HG03095 (cell line): ENCODE measurements around the gene TAF11L11.
"Not testable (repeated sequence)": the region's sequence is repeated elsewhere in the genome, so short reads cannot be mapped to it uniquely, and the experiment has no call there.

Experiments used
- ATAC-seq: cut with Tn5 transposase; IDR thresholded peaks from one replicate; pipeline ENCODE4 v1.9.1; 2021; ENCODE audit warnings: moderate library complexity; ENCODE audit not compliant: unreplicated experiment

Gene TAF11L11

DNA sequence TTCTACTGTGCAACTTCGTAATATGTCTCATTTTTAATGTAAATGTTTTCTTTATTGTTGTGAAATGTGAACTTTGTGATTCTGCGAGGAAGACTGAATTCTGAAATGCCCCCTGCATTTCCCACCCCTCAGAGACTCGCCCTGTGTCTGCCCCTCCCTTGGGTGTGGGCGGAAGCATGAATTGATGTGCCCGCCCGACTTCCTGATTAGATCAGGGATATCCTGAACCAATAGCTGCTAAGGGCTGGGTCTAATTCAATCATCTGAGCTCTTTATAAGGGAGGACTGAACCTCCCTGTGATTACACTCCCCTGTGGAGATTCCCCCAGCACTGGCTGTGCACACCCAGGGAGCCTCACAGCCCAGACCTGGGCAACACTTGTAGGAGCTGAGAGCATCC is at the start of gene TAF11L11:
Gene TAF11L11, plus strand, starts transcription at position 304 of the 400 bp plus-strand sequence.
- not testable (repeated sequence) for ATAC-seq

DNA sequence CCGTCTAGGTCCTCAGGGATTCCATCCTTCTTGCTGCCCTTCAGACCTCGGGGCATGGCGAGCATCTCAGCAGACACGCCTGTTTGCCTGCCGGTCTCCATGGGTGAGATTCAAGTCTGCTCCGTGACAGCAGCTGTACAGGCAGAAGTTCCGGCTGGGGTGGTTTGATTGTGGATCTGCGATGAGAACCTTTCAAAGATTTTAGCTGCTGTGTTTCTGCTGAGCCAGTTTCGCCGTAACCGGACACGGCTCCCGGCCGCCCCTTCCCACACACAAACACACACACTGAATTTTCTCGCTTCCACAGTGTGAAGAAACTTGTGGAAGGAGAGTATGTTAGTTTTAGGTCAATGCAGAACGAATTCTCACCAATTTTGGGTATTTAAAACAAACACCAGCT is 18.3 kb upstream of the TAF11L11 start, which contains the start of gene TAF11L7:
Gene TAF11L7, minus strand, starts transcription at position 101 of the 400 bp plus-strand sequence.
- ATAC-seq, result not testable (repeated sequence)

DNA sequence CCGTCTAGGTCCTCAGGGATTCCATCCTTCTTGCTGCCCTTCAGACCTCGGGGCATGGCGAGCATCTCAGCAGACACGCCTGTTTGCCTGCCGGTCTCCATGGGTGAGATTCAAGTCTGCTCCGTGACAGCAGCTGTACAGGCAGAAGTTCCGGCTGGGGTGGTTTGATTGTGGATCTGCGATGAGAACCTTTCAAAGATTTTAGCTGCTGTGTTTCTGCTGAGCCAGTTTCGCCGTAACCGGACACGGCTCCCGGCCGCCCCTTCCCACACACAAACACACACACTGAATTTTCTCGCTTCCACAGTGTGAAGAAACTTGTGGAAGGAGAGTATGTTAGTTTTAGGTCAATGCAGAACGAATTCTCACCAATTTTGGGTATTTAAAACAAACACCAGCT is 13.1 kb upstream of the TAF11L11 start, which contains the start of gene TAF11L8:
Gene TAF11L8, minus strand, starts transcription at position 101 of the 400 bp plus-strand sequence.
- ATAC-seq, result not testable (repeated sequence)

DNA sequence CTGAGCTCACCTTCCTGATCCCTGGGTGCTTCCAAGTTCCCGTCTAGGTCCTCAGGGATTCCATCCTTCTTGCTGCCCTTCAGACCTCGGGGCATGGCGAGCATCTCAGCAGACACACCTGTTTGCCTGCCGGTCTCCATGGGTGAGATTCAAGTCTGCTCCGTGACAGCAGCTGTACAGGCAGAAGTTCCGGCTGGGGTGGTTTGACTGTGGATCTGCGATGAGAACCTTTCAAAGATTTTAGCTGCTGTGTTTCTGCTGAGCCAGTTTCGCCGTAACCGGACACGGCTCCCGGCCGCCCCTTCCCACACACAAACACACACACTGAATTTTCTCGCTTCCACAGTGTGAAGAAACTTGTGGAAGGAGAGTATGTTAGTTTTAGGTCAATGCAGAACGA is 9.7 kb upstream of the TAF11L11 start, which contains the start of gene TAF11L9:
Gene TAF11L9, minus strand, starts transcription at position 140 of the 400 bp plus-strand sequence.
- not testable (repeated sequence) for ATAC-seq

DNA sequence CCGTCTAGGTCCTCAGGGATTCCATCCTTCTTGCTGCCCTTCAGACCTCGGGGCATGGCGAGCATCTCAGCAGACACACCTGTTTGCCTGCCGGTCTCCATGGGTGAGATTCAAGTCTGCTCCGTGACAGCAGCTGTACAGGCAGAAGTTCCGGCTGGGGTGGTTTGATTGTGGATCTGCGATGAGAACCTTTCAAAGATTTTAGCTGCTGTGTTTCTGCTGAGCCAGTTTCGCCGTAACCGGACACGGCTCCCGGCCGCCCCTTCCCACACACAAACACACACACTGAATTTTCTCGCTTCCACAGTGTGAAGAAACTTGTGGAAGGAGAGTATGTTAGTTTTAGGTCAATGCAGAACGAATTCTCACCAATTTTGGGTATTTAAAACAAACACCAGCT is 6.3 kb upstream of the TAF11L11 start, which contains the start of gene TAF11L10:
Gene TAF11L10, minus strand, starts transcription at position 101 of the 400 bp plus-strand sequence.
- ATAC-seq, result not testable (repeated sequence)

DNA sequence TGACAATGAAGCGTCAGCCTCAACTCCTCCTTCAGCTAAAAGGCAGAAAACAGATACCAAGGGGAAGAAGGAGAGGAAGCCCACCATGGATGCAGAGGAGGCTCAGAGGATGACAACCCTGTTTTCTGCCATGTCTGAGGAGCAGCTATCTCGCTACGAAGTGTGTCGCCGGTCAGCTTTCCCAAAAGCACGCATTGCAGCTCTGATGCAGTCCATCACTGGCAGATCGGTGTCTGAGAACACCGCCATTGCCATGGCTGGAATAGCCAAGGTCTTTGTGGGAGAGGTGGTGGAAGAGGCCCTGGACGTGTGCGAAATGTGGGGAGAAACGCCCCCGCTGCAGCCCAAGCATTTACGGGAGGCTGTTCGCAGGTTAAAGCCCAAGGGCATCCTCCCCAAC is 968 bp downstream of the TAF11L11 start:
- no peak for ATAC-seq

DNA sequence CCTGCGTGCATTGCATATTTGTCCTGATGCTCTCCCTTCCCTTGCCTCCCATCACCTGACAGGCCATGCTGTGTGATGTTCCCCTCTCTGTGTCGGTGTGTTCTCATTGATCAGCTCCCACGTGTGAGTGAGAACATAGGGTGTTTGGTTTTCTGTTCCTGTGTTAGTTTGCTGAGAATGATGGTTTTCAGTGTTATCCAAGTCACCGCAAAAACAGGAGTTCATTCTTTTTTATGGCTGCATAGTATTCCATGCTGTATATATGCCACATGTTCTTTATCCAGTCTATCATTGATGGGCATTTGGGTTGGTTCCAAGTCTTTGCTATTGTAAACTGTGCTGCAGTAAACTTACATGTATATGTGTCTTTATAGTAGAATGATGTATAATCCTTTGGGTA is 3.5 kb downstream of the TAF11L11 start:
- not testable (repeated sequence) for ATAC-seq

DNA sequence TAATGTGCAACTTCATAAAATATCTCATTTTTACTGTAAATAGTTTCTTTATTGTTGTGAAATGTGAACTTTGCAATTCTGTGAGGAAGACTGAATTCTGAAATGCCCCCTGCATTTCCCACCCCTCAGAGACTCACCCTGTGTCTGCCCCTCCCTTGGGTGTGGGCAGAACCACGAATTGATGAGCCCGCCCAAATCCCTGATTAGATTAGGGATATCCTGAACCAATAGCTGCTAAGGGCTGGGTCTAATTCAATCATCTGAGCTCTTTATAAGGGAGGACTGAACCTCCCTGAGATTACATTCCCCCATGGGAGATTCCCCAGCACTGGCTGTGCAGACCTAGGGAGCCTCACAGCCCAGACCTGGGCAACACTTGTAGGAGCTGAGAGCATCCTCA is 6.1 kb downstream of the TAF11L11 start, which contains the start of gene TAF11L12:
Gene TAF11L12, plus strand, starts transcription at position 301 of the 400 bp plus-strand sequence.
- not testable (repeated sequence) for ATAC-seq

DNA sequence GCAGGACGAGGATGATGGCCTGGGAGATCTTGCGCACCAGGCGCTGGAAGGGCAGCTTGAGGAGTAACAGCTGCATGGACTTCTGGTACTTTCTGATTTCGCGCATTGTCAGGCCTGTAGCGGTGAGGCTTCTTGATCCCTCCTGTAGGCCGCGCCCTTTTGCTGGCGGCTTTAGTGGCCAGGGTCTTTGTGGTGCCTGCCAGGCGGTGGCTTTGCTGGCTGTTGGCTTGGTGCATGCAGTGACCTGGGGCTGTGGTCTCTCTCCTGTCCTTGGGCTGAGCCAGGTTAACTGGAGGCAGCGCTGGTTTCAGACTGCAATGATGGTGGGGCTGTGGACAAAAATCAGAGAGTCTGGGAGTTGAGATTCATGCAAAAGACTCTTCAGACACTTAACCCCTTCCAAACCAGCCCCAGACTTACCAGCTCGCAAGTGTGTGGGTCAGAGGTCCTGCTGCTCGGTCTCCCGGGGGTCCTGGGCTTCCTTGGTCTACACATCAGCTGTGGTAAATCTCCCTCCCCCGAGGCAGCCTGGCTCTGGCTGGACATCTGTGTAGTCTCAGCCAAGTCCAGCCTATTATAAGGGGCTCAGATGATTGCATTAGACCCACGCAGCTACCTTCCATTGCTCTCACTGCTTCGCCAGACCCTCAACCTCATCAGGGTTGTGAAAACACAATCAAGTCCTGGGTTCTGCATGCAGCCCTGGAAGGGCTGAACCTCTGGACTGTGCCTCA is 11.1 kb downstream of the TAF11L11 start:
- no peak for ATAC-seq

DNA sequence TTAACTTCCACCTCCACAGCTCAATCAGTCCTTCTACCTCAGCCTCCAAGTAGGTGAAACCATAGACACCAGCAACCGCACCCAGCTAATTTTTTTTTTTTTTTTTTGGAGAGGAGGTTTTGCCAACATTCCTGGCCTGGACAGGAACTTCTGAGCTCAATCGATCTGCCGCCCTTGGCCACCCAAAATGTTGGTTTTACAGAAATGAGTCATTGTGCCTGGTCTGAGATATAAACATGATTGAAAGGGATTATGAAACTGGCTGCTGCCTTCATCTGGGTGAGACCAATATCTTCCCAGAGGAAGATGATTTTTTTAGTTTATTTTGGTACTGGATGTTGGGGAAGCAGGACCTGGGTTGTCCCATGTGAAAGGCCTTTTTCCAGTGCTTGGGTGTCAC is 15.4 kb downstream of the TAF11L11 start:
- no peak for ATAC-seq

DNA sequence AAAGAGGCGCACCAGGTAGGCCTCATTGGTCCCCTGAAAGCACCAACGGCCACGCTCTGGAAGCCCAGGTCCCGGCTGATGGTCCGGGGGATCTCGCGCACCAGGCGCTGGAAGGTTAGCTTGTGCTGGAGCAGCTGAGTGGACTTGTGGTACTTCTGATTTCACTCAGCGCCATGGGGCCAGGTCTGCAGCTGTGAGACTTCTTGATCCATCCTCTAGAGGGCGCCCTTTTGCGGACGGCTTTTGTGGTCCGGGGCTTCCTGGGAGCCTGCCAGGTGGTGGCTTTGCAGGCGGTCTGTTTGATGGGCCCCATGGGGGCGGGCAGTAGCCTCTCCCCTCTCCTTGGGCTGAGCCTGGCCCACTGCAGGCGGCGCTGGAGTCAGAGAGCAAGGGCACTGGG is 16.6 kb downstream of the TAF11L11 start:
- no peak for ATAC-seq

DNA sequence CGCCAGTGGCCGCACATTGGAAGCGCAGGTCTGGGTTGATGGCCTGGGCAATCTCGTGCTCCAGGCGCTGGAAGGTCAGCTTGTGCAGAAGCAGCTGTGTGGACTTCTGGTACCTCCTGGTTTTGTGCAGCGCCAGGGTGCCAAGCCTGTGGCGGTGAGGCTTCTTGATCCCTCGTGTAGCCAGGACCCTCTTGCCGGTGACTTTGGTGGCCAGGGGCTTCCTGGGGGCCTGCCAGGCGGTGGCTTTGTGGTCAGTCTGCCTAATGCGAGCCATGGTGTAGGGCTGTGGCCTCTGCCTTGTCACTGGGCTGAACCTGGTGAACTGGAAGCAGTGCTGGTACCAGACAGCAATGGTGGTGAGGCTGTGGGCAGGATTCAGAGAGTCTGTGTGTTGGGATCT is 21.7 kb downstream of the TAF11L11 start:
- no peak for ATAC-seq

DNA sequence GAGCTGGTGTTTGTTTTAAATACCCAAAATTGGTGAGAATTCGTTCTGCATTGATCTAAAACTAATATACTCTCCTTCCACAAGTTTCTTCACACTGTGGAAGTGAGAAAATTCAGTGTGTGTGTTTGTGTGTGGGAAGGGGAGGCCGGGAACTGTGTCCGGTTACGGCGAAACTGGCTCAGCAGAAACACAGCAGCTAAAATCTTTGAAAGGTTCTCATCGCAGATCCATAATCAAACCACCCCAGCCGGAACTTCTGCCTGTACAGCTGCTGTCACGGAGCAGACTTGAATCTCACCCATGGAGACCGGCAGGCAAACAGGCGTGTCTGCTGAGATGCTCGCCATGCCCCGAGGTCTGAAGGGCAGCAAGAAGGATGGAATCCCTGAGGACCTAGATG is 27.8 kb downstream of the TAF11L11 start, which contains the start of gene TAF11L13:
Gene TAF11L13, plus strand, starts transcription at position 301 of the 400 bp plus-strand sequence.
- ATAC-seq, result not testable (repeated sequence)

DNA sequence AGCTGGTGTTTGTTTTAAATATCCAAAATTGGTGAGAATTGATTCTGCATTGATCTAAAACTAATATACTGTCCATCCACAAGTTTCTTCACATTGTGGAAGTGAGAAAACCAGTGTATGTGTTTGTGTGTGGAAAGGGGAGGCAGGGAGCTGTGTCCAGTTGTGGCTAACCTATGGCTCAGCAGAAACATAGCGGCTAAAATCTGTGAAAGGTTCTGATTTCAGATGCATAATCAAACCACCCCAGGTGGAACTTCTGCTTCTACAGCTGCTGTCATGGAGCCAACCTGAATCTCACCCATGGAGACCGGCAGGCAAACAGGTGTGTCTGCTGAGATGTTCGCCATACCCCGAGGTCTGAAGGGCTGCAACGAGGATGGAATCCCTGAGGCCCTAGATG is 30.2 kb downstream of the TAF11L11 start, which contains the start of gene TAF11L14:
Gene TAF11L14, plus strand, starts transcription at position 301 of the 400 bp plus-strand sequence.
- no peak for ATAC-seq

DNA sequence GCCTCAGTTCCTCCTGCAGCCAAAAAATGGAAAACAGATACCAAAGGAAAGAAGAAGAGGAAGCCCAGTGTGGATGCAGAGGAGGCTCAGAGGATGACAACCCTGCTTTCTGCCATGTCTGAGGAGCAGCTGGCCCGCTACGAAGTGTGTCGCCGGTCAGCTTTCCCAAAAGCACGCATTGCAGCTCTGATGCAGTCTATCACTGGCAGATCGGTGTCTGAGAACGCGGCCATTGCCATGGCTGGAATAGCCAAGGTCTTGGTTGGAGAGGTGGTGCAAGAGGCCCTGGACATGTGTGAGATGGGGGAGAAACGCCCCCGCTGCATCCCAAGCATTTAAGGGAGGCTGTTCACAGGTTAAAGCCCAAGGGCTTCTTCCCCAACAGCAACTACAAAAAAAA is 45.2 kb downstream of the TAF11L11 start:
- ATAC-seq, result not testable (repeated sequence)

DNA sequence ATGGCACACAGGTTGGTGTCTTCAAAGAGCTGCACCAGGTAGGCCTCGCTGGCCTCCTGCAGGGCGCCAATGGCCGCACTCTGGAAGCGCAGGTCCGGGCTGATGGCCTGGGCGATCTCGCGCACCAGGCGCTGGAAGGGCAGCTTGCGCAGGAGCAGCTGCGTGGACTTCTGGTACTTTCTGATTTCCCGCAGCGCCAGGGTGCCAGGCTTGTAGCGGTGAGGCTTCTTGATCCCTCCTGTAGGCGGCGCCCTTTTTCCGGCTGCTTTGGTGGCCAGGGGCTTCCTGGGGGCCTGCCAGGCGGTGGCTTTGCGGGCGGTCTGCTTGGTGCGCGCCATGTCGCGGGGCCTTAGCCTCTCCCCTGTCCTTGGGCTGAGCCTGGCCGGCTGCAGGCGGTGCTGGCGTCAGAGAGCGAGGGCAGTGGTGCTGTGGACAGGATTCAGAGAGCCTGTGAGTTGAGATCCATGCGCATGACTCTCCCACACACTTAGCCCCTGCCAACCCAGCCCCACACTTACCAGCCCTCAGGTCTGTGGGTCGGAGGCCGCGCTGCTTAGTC is 51.3 kb downstream of the TAF11L11 start:
- not testable (repeated sequence) for ATAC-seq
